SU-DHL-6 (cell line): ENCODE data around the gene HLF.

ENCODE experiments used
- H2AFZ ChIP-seq: fragments of 200-600 bp; sonication (generic); 2 replicates; pipeline ENCODE4 v1.6.1; 2014; ENCODE audit warnings: low read depth, mild to moderate bottlenecking, moderate library complexity, mixed read lengths, antibody characterized with exemption, low read length; ENCODE audit not compliant: severe bottlenecking
- H3F3A ChIP-seq: fragments of 200-600 bp; shearing (Covaris generic); 2 replicates; pipeline ENCODE4 v1.6.0; 2016; ENCODE audit warnings: antibody characterized with exemption, mild to moderate bottlenecking; ENCODE audit not compliant: insufficient read depth
- H3K27ac ChIP-seq: fragments of 200-600 bp; sonication (generic); 2 replicates; pipeline ENCODE4 v1.5.1; 2016; ENCODE audit warnings: low read depth, mild to moderate bottlenecking, low read length, moderate library complexity, mixed read lengths
- H3K27me3 ChIP-seq: fragments of 200-600 bp; sonication (generic), shearing (Covaris generic); 2 replicates; pipeline ENCODE4 v1.6.0; 2014; ENCODE audit warnings: mild to moderate bottlenecking, low read length
- H3K36me3 ChIP-seq: fragments of 200-600 bp; sonication (generic); 2 replicates; pipeline ENCODE4 v1.6.1; 2014; ENCODE audit warnings: mild to moderate bottlenecking, low read length, mixed read lengths
- H3K4me2 ChIP-seq: fragments of 300-600, 200-600 bp; shearing (Covaris generic), sonication (generic); 2 replicates; pipeline ENCODE4 v1.6.0; 2014; ENCODE audit warnings: low read length, low read depth, mild to moderate bottlenecking; ENCODE audit not compliant: poor library complexity, severe bottlenecking
- H3K4me3 ChIP-seq: fragments of 200-600 bp; sonication (generic); 2 replicates; pipeline ENCODE4 v1.5.1; 2014; ENCODE audit warnings: antibody characterized with exemption, low read length, mild to moderate bottlenecking, mixed read lengths; ENCODE audit not compliant: insufficient read depth, poor library complexity, severe bottlenecking
- H3K79me2 ChIP-seq: fragments of 200-600 bp; sonication (generic); 2 replicates; pipeline ENCODE4 v1.6.1; 2014; ENCODE audit warnings: mild to moderate bottlenecking, low read length, moderate library complexity; ENCODE audit not compliant: insufficient read depth
- H3K9ac ChIP-seq: fragments of 200-600 bp; sonication (generic); 2 replicates; pipeline ENCODE4 v1.7.0; 2014; ENCODE audit warnings: mild to moderate bottlenecking, low read length
- H3K9me2 ChIP-seq: fragments of 200-600 bp; sonication (generic); replicated peaks from 2 replicates; pipeline ENCODE4 v1.6.1; 2014; ENCODE audit warnings: low read length; ENCODE audit not compliant: insufficient read depth
- H3K9me3 ChIP-seq: fragments of 200-600 bp; sonication (generic); 2 replicates; pipeline ENCODE4 v1.6.1; 2014; ENCODE audit warnings: low read length, mixed read lengths; ENCODE audit not compliant: insufficient read depth
- H4K20me1 ChIP-seq: fragments of 200-600 bp; sonication (generic); 2 replicates; pipeline ENCODE4 v1.6.1; 2014; ENCODE audit warnings: low read depth, mild to moderate bottlenecking, antibody characterized with exemption, low read length, moderate library complexity, mixed read lengths
- EZH2phosphoT487 ChIP-seq: fragments of 200-600 bp; sonication (generic), shearing (Covaris generic); conservative IDR thresholded peaks from 2 replicates; pipeline ENCODE4 v1.6.1; 2018; ENCODE audit warnings: mild to moderate bottlenecking, antibody characterized with exemption, low read length, moderate library complexity, mixed read lengths
- TF ChIP-seq, protein P1 (sequence below): fragments of 200-600 bp; sonication (generic); IDR thresholded peaks from one replicate; pipeline ENCODE4 v1.5.1; 2017; ENCODE audit warnings: antibody characterized with exemption, mild to moderate bottlenecking, low read length, moderate library complexity; ENCODE audit not compliant: insufficient read depth, poor library complexity, severe bottlenecking

HLF gene

DNA sequence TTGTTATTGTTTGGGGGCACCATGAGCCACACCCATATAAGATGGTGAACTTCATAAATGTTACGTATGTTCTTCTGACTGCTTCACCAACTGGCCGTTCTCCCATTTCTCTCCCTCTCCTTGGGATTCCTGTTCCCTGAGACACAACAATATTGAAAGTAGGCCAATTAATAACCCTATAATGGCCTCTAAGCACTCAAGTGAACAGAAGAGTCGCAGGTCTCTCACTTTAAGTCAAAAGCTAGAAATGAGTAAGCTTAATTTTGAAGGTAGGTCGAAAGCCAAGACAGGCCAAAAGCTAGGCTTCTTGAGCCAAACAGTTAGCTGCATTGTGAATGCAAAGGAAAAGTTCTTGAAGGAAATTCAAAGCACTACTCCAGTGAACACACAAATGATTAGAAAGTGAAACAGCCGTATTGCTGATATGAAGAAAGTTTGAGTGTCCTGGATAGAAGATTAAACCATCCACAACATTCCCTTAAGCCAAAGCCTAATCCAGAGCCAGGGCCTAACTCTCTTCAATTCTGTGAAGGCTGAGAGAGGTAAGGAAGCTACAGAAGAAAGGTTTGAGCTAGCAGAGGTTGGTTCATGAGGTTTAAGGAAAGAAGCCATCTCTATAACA lies 25.8 kb downstream of the HLF start:
- Histone ChIP-seq H2AFZ (no peak overlapping the region), H3K9me3 (no peaks in the 10 kb centered on the region), H3K9ac (no peak overlapping the region), H3K27me3 (no peaks in the 10 kb centered on the region), H3K4me2 (no peak overlapping the region), H4K20me1 (no peaks in the 10 kb centered on the region), H3K9me2 (no peaks in the 10 kb centered on the region), H3K4me3 (no peak overlapping the region), H3K36me3 (no peaks in the 10 kb centered on the region), H3K27ac (no peak overlapping the region), H3K79me2 (no peaks in the 10 kb centered on the region), H3F3A (no peaks in the 10 kb centered on the region)
- TF ChIP-seq EZH2phosphoT487: no peak
- TF ChIP-seq, protein P1, sequence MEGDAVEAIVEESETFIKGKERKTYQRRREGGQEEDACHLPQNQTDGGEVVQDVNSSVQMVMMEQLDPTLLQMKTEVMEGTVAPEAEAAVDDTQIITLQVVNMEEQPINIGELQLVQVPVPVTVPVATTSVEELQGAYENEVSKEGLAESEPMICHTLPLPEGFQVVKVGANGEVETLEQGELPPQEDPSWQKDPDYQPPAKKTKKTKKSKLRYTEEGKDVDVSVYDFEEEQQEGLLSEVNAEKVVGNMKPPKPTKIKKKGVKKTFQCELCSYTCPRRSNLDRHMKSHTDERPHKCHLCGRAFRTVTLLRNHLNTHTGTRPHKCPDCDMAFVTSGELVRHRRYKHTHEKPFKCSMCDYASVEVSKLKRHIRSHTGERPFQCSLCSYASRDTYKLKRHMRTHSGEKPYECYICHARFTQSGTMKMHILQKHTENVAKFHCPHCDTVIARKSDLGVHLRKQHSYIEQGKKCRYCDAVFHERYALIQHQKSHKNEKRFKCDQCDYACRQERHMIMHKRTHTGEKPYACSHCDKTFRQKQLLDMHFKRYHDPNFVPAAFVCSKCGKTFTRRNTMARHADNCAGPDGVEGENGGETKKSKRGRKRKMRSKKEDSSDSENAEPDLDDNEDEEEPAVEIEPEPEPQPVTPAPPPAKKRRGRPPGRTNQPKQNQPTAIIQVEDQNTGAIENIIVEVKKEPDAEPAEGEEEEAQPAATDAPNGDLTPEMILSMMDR: no peak

DNA sequence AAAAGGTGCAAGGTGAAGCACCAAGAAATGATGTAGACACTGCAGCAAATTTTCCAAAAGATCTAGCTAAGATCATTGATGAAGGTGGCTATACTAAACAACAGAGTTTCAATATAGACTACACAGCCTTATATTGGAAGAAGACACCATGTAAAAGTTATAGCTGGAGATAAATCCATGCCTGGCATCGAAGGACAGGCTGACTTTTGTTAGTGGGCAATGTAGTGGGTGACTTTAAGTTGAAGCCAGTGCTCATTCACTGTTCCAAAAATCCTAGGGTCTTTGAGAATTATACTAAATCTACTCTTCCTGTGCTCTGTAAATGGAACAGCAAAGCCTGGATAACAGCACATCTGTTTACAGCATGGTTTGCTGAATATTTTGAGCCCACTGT lies 26.4 kb downstream of the HLF start:
- Histone ChIP-seq H3K9me3 (no peaks in the 10 kb centered on the region), H3K4me2 (no peak overlapping the region), H3K9me2 (no peaks in the 10 kb centered on the region), H3F3A (no peaks in the 10 kb centered on the region), H4K20me1 (no peaks in the 10 kb centered on the region), H3K79me2 (no peaks in the 10 kb centered on the region), H3K27me3 (no peaks in the 10 kb centered on the region), H3K9ac (no peak overlapping the region), H2AFZ (no peak overlapping the region), H3K27ac (no peak overlapping the region), H3K36me3 (no peaks in the 10 kb centered on the region), H3K4me3 (no peak overlapping the region)
- TF ChIP-seq, protein P1: no peak
- TF ChIP-seq EZH2phosphoT487: no peak

DNA sequence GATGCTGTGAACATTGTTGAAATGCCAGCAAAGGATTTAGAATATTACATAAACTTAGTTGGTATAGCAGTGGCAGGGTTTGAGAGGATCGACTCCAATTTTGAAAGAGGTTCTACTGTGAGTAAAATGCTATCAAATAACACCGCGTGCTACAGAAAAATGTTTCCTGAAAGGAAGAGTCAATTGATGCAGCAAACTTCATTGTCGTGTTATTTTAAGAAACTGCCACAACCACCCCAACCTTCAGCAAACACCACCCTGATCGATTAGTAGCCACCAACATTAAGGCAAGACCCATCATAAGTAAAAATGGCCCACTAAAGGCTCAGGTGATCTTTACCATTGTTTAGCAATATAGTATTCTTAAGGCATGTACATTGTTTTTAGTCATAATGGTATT lies 27.3 kb downstream of the HLF start:
- Histone ChIP-seq H3K4me2 (no peak overlapping the region), H4K20me1 (no peaks in the 10 kb centered on the region), H3K36me3 (no peaks in the 10 kb centered on the region), H3K9ac (no peak overlapping the region), H3K27me3 (no peaks in the 10 kb centered on the region), H3K9me2 (no peaks in the 10 kb centered on the region), H3K79me2 (no peaks in the 10 kb centered on the region), H3F3A (no peaks in the 10 kb centered on the region), H2AFZ (no peak overlapping the region), H3K9me3 (no peaks in the 10 kb centered on the region), H3K27ac (no peak overlapping the region), H3K4me3 (no peak overlapping the region)
- TF ChIP-seq, protein P1: no peak
